Renal pelvis (tissue), 3 donors: ENCODE data around the gene BEX5. TPM values are rescaled to one million over a fixed set of nuclear protein-coding genes. Genes with fewer than 3 reads are reported as not detected.

Experiments used
- polyA plus RNA-seq, 3 donors: library from polyadenylated mRNA; unstranded; fragments of 120-200 nt; gene quantifications; one replicate each; pipeline ENCODE4 v1.2.1, GENCODE V29; 2013; ENCODE audit not compliant: insufficient read length in 3 of 3

The BEX5 gene
- polyA plus RNA-seq, 3 donors = 9.5 to 13.1 (median 10.0) TPM

Other genes starting within 250 kb of the BEX5 start
- gene ZMAT1, start 223.9 kb downstream of the BEX5 start, polyA plus RNA-seq = 10 to 100 TPM; 25.2 to 44.5 (median 39.1) TPM
- gene TCEAL2, start 30.3 kb downstream of the BEX5 start, polyA plus RNA-seq = 10 to 100 TPM; 10.7 to 24.2 (median 21.2) TPM
- gene TCEAL6, start 13.5 kb downstream of the BEX5 start, polyA plus RNA-seq = under 1 TPM in 1 of 3 donors, not detected in 2; 0.37 TPM
- gene TCP11X1, start 59.3 kb upstream of the BEX5 start, polyA plus RNA-seq = under 1 TPM in 2 of 3 donors, not detected in 1; 0.35 to 0.97 TPM
- gene NXF2, start 91.2 kb upstream of the BEX5 start, polyA plus RNA-seq = under 1 TPM; 0.24 to 0.67 (median 0.45) TPM